GM18868 (cell line): ENCODE measurements around the gene CCL27.
A peak's percentile ranks its signal among the peaks of the same experiment; 100 is the strongest.
"Not testable (repeated sequence)": the region's sequence is repeated elsewhere in the genome, so short reads cannot be mapped to it uniquely, and the experiment has no call there.

ENCODE experiments used
- ATAC-seq: cut with Tn5 transposase; IDR thresholded peaks from one replicate; pipeline ENCODE4 v1.9.1; 2021; ENCODE audit warnings: mild to moderate bottlenecking, moderate library complexity; ENCODE audit not compliant: unreplicated experiment

The CCL27 gene

GRCh38 chr9:34651876-34652601 is 10.4 kb downstream of the CCL27 start, which contains the start of gene IL11RA:
IL11RA (plus strand) TSS chr9:34652185; CDS start chr9:34655218, 3,033 bp downstream.
- no peak for ATAC-seq

- no peak for ATAC-seq
These were observed 11.1 kb downstream of the CCL27 start for GRCh38 chr9:34651321-34651720.

- ATAC-seq, result no peak
These were observed 11.6 kb downstream of the CCL27 start for GRCh38 chr9:34650816-34651215.

GRCh38 chr9:34648673-34649072 is 13.8 kb downstream of the CCL27 start:
- no peak for ATAC-seq

GRCh38 chr9:34647651-34648050 is 14.8 kb downstream of the CCL27 start:
- no peak for ATAC-seq

GRCh38 chr9:34647084-34647403 is 15.4 kb downstream of the CCL27 start:
- ATAC-seq, result peak; percentile 11

- ATAC-seq, result peak; percentile 87
These were observed 16.0 kb downstream of the CCL27 start, which contains the start of gene GALT for GRCh38 chr9:34646211-34647083. GALT (plus strand) TSS chr9:34646675; CDS start chr9:34646705, 30 bp downstream.

- ATAC-seq, result no peak
These were observed 17.6 kb downstream of the CCL27 start for GRCh38 chr9:34644766-34645314.

- no peak for ATAC-seq
These were observed 19.8 kb downstream of the CCL27 start for GRCh38 chr9:34642679-34643078.

GRCh38 chr9:34639322-34639721 is 23.1 kb downstream of the CCL27 start:
- ATAC-seq, result not testable (repeated sequence)

GRCh38 chr9:34638138-34638445 is 24.4 kb downstream of the CCL27 start:
- no peak for ATAC-seq

GRCh38 chr9:34637356-34638137 is 24.9 kb downstream of the CCL27 start, which contains the start of gene SIGMAR1:
SIGMAR1 (minus strand) TSS chr9:34637787; CDS start chr9:34637697, 90 bp downstream.
- peak; percentile 92 for ATAC-seq

- ATAC-seq, result no peak
These were observed 25.6 kb downstream of the CCL27 start for GRCh38 chr9:34636791-34637355.

- ATAC-seq, result no peak
These were observed 26.9 kb downstream of the CCL27 start for GRCh38 chr9:34635556-34635955.

GRCh38 chr9:34634551-34635248 is 27.8 kb downstream of the CCL27 start:
- no peak for ATAC-seq

GRCh38 chr9:34633851-34634550 is 28.5 kb downstream of the CCL27 start:
- ATAC-seq, result peak; percentile 36

- ATAC-seq, result no peak
These were observed 29.3 kb downstream of the CCL27 start for GRCh38 chr9:34633166-34633565.

GRCh38 chr9:34630402-34631154 is 31.9 kb downstream of the CCL27 start:
- ATAC-seq, result no peak

GRCh38 chr9:34629491-34629808 is 33.0 kb downstream of the CCL27 start:
- no peak for ATAC-seq
